Raji (cell line): ENCODE results near the gene OTUD7B.

Experiments
- POLR2A ChIP-seq: IDR thresholded peaks from 2 replicates; pipeline ENCODE4 v1.6.1; 2011; ENCODE audit warnings: low read depth, low read length, control low read depth; ENCODE audit not compliant: insufficient read depth

The OTUD7B gene

DNA sequence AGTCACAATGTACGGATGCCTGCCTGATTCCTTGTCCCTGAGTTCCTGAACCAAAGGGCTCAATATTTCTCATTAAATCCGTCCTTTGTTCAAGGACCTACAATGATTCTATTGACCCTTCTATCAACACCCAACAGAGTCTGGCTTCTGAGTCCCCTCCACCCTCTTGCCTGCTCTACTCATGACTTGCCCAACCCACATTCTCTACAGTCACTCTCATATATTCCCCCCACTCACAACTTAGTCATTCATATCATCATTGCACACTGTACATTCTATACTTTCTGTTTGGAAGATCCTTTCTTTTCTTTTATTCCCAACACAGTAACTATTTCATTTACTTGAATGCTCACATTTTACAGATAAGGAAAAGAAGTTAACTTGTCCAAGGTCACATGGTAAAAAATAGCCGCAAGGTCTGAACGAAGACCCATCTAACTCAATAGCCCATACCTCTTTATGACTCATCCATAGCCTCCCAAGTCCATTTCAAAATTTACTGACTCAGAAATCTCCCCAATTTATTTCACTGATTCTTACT lies 3.6 kb downstream of the OTUD7B start:
- no peak for TF ChIP-seq POLR2A

GRCh38 chr1:150005606-150006005 lies 4.9 kb downstream of the OTUD7B start:
- TF ChIP-seq POLR2A: no peak

GRCh38 chr1:150003801-150004200 lies 6.7 kb downstream of the OTUD7B start:
- no peak for TF ChIP-seq POLR2A

DNA sequence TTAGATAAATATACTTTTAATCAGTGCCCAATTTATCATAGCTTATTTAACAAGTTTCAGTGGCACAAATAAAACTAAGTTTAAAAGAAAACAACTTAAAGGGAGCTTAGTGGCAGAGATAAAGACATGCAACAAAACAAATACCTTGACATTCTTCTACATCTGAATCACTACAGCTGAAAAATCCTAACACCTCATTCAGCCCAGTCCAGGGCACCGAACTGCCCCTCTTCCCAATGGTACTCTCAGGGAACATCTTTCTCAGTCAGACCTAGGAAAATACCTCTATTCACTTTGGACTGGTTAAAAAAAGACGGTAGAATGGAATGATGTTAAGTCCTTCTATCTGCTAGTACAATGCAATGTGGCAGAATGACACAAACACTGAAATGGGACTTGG lies 8.3 kb downstream of the OTUD7B start:
- TF ChIP-seq POLR2A: no peak

DNA sequence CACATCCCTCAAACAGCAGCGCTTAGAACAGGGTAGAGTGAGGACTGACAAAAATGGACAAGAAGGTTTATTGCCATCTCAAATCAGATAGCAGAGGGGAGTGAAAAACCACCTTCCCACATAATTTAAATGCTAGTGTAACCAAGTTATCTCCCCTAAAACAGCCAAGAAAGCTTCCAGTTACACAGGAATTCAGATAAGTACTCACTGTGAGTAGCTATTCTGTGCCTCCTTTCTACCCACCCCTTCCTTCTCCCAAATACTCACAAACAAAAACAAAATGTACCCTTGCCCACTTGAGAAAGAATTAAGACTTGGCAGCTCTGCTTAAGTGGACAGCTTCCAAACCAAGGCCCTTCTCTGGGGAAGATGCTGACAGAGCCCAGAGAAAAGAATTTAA lies 9.1 kb downstream of the OTUD7B start:
- TF ChIP-seq POLR2A: no peak

DNA sequence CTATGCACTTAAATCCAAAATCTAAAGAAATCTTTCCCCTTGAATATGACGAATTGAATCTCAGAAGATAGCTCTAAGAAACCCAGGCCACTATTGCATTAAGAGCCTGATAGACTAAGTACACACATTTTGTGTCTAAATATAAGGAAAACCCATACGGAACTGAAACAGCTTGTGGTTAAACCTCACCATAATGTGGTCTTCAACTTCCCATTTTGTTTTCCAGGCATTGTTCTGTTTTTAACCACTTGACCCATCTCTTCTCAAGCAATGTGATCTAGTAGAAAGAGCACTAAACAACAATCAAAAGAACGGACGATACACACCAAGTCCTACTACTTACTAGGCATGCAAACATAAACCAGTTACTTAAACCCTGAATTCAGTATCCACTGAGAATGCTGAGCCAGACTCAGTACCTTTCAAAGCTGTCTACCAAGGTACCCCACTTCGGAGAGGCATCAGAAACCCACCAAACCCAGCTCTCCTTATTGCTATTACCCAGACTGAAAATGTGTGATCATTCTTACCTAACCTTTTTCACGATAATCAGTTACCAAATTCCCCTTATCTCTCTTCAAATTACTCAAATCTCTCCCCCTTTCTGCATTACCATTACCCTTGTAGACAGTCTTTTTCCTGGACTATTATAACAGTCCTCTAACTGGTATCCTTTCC lies 12.8 kb downstream of the OTUD7B start:
- TF ChIP-seq POLR2A: no peak

DNA sequence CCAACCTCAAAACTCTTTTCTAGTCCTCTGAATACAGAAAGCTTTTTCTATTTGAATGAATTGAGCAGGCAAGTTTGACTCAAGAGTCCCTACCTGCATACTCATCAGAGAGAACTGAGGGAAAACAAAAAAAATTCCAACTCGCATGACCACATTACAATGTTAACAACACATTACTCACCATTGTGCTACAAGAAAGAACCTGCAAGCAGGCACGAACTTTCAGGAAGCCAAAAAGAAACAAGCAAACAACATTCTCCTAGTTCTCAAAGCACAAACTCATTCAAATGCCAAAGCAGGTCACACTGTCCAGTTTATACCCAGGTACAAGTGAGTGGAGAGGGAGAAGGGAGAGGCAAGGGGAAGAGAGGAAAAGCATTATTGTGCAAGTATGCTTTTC lies 14.6 kb downstream of the OTUD7B start:
- TF ChIP-seq POLR2A: no peak

GRCh38 chr1:149993764-149994163 lies 16.8 kb downstream of the OTUD7B start:
- no peak for TF ChIP-seq POLR2A

DNA sequence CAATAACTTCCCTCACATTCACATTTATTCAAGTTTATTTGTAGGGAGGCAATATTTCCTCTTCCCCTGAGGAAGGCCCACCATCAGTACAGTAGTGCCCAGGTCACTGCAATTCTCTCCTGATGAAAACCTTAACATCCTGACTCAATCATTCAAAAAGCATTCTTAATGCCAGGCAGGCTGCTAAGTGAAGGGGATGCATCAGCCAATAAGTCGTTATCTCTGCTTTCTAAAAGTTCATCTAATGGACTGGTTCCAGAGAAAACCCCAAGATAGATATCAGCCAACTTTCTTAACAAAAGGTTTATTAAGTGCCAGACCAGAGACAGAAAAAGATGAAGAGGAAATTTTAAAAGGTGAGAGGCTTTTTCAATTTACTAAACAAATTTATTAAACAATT lies 17.3 kb downstream of the OTUD7B start:
- TF ChIP-seq POLR2A: no peak

GRCh38 chr1:149987297-149987595 lies 23.3 kb downstream of the OTUD7B start:
- no peak for TF ChIP-seq POLR2A

DNA sequence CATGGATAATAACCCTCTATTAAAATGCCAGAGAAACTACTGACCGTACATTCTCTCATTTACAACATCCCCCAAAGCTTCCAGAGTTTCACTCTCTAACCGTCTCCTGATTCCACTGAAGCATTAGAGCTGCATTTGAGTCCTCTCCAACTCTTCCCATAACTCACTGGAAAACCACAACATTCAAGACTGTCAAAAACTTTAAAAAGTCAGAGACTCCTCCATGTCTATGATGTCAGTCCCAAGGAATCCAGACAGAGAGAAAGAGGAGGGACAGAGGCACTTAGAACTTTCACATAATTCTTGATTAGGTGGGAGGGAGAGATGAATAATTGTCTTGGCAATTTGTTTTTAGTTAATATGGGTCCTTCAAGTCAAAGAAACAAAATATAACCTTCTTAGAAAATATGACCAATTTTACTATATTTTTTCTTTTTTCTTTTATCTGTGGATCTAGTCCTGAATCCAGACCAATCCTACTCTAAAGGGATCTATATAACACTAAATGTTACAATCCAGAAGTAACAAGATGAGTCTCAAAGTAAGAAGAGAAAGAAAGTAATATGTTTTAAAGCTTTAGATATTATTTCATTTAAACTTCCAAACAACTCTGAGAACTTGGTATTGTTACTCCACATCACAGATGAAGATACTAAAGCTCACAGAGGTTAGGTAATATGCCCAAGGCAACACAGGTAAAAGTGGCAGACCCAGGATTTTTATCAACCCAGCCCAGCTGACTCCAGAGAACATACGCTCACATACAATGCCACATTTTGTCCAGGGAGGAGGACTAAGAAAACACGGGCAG lies 23.8 kb downstream of the OTUD7B start:
- TF ChIP-seq POLR2A: no peak

DNA sequence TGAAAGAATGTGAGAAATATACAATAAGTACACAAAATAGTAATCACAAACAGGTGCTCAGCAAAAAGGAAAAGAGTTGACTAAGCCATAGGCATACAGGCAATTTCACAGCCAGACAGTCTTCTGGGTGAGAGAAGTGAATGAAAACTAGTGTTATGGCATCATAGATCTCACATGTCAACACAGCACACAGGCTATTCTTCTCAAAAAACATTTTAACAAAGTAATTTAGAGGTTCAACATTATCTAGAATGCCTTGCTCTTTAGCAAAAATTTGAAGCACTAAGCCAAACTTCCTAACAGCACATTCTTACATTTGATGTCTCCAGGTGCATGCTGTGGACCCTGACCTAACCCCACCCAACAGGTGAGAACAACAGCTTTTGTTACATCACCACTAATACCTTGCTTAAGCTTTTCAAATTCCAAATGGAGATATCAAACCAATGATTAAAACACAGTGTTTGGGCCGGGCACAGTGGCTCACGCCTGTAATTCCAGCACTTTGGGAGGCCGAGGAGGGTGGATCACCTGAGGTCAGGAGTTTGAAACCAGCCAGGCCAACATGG lies 30.5 kb downstream of the OTUD7B start:
- no peak for TF ChIP-seq POLR2A

- TF ChIP-seq POLR2A: no peak
Measured at GRCh38 chr1:149979245-149979971, 31.1 kb downstream of the OTUD7B start.

DNA sequence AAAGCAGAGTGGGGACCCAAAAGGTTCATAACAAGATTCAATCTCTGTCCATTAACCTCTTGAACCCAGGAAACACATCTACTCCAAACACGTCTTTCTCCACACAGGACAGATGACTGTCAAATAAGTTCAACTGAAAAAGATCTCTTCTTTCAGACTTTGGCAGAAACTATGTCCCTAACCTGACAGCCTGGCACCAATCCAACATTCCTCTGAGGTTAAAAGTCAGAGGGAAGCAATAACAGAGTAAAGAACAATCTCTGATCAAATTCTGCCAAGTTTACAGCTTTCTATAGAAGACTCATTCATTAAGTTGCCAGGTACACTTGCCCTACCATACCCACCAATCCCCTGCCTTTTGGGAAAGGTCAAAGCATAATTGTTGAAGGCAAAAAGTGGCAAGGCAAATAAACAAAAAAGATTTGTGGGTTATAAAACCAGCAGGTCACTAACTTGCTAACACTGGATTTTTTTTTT lies 31.9 kb downstream of the OTUD7B start:
- TF ChIP-seq POLR2A: no peak

DNA sequence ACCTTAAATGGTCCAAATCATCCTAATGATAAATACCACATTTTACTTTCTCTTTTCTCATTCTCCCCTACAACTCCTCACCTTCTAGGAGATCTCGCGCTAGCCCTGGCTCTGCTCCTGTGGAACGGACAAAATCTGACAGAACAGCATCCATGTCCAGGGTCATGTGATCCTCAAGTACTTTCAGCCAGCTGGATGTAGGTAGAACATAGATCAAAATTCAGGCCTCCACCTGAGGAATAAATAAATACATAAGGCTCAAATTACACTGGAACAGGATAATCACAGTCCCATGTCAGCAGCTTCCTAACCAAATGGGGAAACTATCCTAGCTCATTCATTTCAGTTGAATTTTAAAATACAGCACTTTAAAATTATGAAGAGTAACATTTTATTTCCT lies 33.2 kb downstream of the OTUD7B start:
- TF ChIP-seq POLR2A: no peak
